ENCODE results near the gene NTRK2. TPM values are rescaled to one million over a fixed set of nuclear protein-coding genes. Genes with fewer than 3 reads are reported as not detected.

NTRK2 gene
- total RNA-seq, 6 experiments from 2014 or later = 0.11 to 0.83 (median 0.25) TPM

- no peak overlapping the region for H3K4me3 Mint-ChIP-seq
- no peaks in the 10 kb centered on the region for H3K36me3 Mint-ChIP-seq (ENCODE audit: low read depth)
- no peaks in the 10 kb centered on the region for H3K4me1 Mint-ChIP-seq (ENCODE audit: low read depth)
- H3K27me3 Mint-ChIP-seq (ENCODE audit: insufficient read depth) = no peaks in the 10 kb centered on the region
- DNase-seq = no peak
- no peak overlapping the region for H3K27ac Mint-ChIP-seq
- peaks cover 40% of the 10 kb centered on the region for H3K9me3 Mint-ChIP-seq
- no peak for TF ChIP-seq CTCF (IDR thresholded peaks at IDR 0.05)
Observed at GRCh38 chr9:85053206-85053786, 383.8 kb downstream of the NTRK2 start.

- Mint-ChIP-seq H3K4me3 (no peak overlapping the region), H3K4me1 (ENCODE audit: low read depth) (no peaks in the 10 kb centered on the region), H3K27ac (no peak overlapping the region), H3K27me3 (ENCODE audit: insufficient read depth) (no peaks in the 10 kb centered on the region), H3K36me3 (ENCODE audit: low read depth) (no peaks in the 10 kb centered on the region), H3K9me3 (peaks cover 42% of the 10 kb centered on the region)
- TF ChIP-seq CTCF (IDR thresholded peaks at IDR 0.05) = no peak
- DNase-seq = no peak
Observed at GRCh38 chr9:85054017-85054416, 384.5 kb downstream of the NTRK2 start.

GRCh38 chr9:85055506-85056202, 386.1 kb downstream of the NTRK2 start:
- DNase-seq = no peak
- Mint-ChIP-seq H3K27ac (no peak overlapping the region), H3K27me3 (ENCODE audit: insufficient read depth) (no peaks in the 10 kb centered on the region), H3K36me3 (ENCODE audit: low read depth) (no peaks in the 10 kb centered on the region), H3K9me3 (peaks cover 37% of the 10 kb centered on the region), H3K4me1 (ENCODE audit: low read depth) (no peaks in the 10 kb centered on the region), H3K4me3 (no peak overlapping the region)
- no peak for TF ChIP-seq CTCF (IDR thresholded peaks at IDR 0.05)

GRCh38 chr9:85056203-85056572, 386.7 kb downstream of the NTRK2 start:
- Mint-ChIP-seq H3K27ac (no peak overlapping the region), H3K27me3 (ENCODE audit: insufficient read depth) (no peaks in the 10 kb centered on the region), H3K9me3 (peaks cover 33% of the 10 kb centered on the region), H3K4me3 (no peak overlapping the region), H3K36me3 (ENCODE audit: low read depth) (no peaks in the 10 kb centered on the region), H3K4me1 (ENCODE audit: low read depth) (no peaks in the 10 kb centered on the region)
- TF ChIP-seq CTCF (IDR thresholded peaks at IDR 0.05) = no peak
- DNase-seq = no peak

GRCh38 chr9:85061969-85062368, 392.4 kb downstream of the NTRK2 start:
- TF ChIP-seq CTCF (IDR thresholded peaks at IDR 0.05) = no peak
- Mint-ChIP-seq H3K27me3 (ENCODE audit: insufficient read depth) (no peaks in the 10 kb centered on the region), H3K4me3 (no peak overlapping the region), H3K27ac (no peak overlapping the region), H3K4me1 (ENCODE audit: low read depth) (no peaks in the 10 kb centered on the region), H3K9me3 (peaks cover 34% of the 10 kb centered on the region), H3K36me3 (ENCODE audit: low read depth) (no peaks in the 10 kb centered on the region)
- no peak for DNase-seq

Measured in HFFc6 (cell line).